GM12892 (cell line): ENCODE results near the gene SACS.

Experiments
- POLR2A ChIP-seq: IDR thresholded peaks from 2 replicates; pipeline ENCODE4 v1.6.1; 2011; ENCODE audit warnings: low read depth, low read length, control low read depth
- POLR2AphosphoS5 ChIP-seq: IDR thresholded peaks from 2 replicates; pipeline ENCODE4 v1.6.1; 2011; ENCODE audit warnings: low read depth, low read length, control low read depth

- no peak for TF ChIP-seq POLR2AphosphoS5
- TF ChIP-seq POLR2A = no peak
Measured at GRCh38 chr13:23411220-23411619, 22.3 kb downstream of the SACS start.
